EH (cell line): ENCODE measurements around the gene ADAMTSL5.
A peak's percentile ranks its signal among the peaks of the same experiment; 100 is the strongest.
"Not testable (repeated sequence)": the region's sequence is repeated elsewhere in the genome, so short reads cannot be mapped to it uniquely, and the experiment has no call there.

Experiments
- DNase-seq: peaks from one replicate; pipeline ENCODE4 v3.0.0-alpha.2; 2015; ENCODE audit warnings: low read depth

The ADAMTSL5 gene

GRCh38 chr19:1513499-1514294 is 878 bp upstream of the ADAMTSL5 start:
- peak; percentile 63 for DNase-seq

GRCh38 chr19:1511318-1512317 is 1.2 kb downstream of the ADAMTSL5 start:
- no peak for DNase-seq

- DNase-seq, result no peak
Observed at GRCh38 chr19:1510807-1511206, 2.0 kb downstream of the ADAMTSL5 start.

- no peak for DNase-seq
Observed at GRCh38 chr19:1510442-1510806, 2.4 kb downstream of the ADAMTSL5 start.

DNA sequence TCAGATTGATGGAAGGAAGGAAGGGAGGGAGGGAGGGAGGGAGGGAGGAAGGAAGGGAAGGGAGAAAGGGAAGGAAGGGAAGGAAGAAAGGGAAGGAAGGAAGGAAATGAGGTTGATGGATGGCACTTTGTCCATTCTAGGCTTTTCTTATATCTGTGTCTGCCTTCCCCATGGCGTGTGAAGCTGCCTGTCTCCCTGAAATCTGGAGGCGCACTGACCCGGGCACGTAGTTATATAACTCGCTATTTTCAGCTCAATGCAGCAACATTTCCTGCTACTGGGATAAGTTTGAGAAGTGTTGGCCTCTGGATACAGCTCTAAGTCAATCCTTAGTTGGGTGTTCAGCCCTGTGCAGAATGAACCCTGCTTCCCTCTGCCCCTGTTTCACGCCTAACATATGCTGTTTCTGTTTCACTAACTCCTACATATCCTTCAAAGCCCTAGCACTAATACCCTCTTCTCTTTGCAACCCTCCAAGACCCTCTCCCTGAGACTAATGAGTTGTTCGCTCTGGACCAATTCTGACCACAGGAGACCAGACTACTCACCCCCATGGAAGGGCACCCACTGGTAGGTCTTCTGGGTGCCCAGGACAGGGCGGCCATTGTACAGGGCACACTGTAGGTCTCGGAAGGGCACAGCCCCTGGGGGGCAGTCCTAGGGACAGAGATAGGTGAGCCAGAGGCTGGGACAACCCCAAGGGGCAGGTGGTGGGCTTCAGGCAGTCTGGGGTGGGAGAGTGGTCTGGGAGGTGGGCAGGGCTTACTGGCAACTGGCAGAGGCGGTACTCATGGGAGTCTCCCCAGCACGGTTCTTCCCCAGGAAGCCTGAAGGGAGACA is 3.0 kb downstream of the ADAMTSL5 start:
- DNase-seq, result no peak

GRCh38 chr19:1508507-1508856 is 4.3 kb downstream of the ADAMTSL5 start:
- no peak for DNase-seq

GRCh38 chr19:1507763-1508506 is 4.9 kb downstream of the ADAMTSL5 start:
- DNase-seq, result peak; percentile 96

DNA sequence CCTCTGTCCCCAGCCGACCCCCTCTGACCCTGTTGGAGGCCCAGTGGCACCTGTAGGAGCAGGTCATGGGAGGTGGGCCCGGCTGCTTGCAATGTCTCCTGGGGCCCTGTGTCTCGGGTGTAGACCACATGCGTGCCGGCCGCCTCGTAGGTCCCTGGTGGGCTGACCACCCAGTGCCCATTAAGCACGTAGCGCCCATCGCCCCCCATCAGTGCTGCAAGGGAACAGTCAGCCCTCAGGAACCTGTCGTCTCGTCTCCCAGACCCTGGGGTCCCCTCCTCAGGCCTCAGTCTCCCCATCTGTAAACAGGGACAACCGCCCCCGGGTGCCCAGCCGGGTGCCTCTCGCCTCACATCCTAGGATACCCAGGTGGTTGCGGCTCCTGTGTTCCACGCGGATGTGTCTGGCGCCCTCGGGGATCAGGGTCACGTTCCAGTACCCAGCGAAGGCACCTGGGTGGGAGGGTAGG is 5.6 kb downstream of the ADAMTSL5 start:
- no peak for DNase-seq

GRCh38 chr19:1505991-1506881 is 6.6 kb downstream of the ADAMTSL5 start:
- DNase-seq, result no peak

GRCh38 chr19:1505012-1505411 is 7.8 kb downstream of the ADAMTSL5 start:
- no peak for DNase-seq

GRCh38 chr19:1503925-1504773 is 8.7 kb downstream of the ADAMTSL5 start:
- no peak for DNase-seq

DNA sequence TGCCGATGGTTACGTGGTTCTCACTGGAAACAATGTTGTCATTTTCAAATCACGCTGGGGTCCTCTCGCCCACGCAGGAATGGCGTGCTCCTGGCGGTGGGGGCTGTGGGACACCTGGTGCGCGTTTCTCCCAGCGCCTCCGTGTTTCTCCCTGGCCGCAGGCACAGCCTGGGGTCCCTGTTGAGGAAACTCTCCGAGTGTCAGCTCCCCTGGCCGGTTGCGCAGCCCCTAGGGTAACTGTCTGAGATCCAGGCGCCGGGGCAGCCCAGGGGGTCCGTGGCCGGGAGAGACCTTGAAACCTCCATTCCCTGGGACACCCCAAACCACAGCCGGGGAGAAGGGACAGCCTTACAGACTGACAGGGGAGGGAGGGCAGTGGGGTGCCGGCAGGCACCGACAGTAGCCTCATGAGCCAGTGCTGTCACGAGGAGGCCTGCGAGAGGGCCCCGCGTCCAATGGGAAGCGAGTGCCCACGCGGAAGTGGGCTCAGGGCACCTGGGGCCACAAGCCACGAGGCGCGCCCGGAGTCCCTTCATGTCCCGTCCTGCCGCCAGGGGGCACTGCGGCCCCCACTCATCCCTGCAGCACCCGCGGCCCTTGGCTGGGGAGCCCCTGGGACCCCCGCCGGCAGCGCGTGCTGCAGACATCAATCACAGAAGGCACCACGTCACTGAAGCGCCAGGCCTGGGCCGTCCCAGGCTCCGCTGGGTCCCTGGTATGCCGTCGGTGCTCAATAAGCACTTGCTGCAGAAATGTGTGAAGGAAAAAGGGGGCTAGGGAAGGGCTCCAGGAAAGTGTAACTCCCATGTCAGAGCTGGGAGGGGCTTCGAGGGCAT is 9.5 kb downstream of the ADAMTSL5 start:
- DNase-seq, result peak; percentile 40

GRCh38 chr19:1502433-1503088 is 10.3 kb downstream of the ADAMTSL5 start:
- no peak for DNase-seq

DNA sequence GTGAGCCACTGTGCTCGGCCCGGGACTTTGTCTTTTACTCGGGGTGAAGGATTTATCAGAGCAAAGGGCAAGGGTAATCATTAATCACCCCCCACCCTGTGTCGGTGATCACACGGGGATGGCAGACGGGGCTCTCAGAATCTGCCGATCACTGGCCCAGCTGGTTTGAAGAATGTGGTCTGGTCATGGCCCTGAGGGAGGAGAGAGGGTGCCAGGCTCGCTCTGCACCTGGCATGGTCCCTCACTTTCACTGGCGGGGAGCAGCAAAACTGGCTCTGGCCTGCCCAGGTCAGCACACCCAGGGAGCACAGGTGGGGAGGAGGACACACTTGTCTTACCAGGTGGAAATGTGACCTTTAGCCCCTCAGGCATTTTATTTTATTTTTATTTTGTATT is 11.6 kb downstream of the ADAMTSL5 start:
- no peak for DNase-seq

DNA sequence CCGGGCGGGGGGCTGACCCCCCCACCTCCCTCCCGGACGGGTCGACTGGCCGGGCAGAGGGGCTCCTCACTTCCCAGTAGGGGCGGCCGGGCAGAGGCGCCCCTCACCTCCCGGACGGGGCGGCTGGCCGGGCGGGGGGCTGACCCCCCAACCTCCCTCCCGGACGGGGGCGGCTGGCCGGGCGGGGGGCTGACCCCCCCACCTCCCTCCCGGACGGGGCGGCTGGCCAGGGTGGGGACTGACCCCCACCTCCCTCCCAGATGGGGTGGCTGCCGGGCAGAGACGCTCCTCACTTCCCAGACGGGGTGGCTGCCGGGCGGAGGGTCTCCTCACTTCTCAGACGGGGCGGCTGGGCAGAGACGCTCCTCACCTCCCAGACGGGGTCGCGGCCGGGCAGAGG is 13.6 kb downstream of the ADAMTSL5 start:
- DNase-seq, result not testable (repeated sequence)

DNA sequence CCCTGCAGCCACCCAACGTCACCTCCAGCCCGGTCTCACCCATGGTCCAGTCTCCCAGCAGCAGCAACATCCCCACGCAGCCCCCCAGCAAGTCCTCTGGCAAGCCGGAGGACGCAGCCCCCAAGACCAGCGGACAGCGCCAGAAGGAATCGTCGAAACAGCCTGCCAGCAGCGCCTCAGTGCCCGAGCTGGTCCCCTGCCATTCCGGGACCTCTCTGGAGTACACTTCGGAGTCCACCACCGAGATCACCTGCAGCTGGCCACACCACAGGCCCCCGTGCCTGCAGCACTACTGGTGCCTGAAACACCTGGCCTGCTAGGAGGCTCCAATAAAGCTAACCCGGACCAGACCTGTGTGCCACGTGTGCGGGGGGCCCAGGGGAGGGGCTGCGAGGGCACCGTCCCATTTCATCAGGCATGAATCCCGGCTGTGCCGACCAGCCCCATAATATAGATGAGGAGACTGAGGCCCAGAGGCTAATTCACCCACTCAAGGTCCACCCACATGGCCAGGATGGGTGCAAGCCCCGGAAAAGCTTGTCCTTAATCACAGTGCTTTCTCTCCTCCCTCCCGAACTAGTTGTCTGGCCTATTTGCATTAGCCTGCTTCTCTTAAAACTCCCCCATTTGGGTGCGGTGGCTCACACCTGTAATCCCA is 15.1 kb downstream of the ADAMTSL5 start:
- DNase-seq, result no peak
